ENCODE data around the gene ADGRE1.

Gene ADGRE1

GRCh38 chr19:6886277-6886897 lies 992 bp upstream of the ADGRE1 start:
- DNase-seq = no peak

- DNase-seq = no peak
Measured at GRCh38 chr19:6888967-6889366, 1.6 kb downstream of the ADGRE1 start.

GRCh38 chr19:6890401-6890913 lies 3.1 kb downstream of the ADGRE1 start:
- no peak for DNase-seq

GRCh38 chr19:6890938-6891337 lies 3.6 kb downstream of the ADGRE1 start:
- no peak for DNase-seq

DNA sequence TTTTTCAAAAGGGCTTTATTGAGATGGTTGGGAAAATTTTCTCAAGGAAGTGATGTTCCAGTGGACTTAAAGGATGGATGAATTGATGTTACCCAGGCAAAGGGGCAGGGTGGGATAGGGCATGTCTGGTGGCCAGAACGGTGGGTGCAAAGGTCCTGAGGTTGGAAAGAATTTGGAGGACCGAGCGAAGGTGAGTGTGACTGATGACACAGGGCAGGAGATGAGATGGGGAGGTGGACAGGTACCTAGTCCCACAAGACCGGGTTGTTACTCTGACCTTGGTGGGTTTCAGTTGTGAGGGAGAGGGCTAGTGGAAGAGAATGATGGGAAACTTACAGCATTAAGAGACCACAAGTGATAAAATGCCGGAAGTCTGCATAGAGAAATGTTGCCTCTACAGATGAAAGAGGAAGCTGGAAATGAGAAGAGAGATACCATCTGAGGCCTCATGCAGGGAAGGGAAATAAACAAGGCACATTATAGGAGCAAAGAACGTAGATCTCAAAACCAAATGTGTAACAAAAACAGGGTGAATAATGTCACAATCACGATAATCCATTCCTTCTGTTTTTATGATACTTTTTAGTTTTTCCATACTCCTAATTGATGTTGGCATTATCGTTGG lies 4.5 kb downstream of the ADGRE1 start:
- DNase-seq = no peak

- DNase-seq = no peak
Measured at GRCh38 chr19:6894313-6894712, 6.9 kb downstream of the ADGRE1 start.

GRCh38 chr19:6903446-6903845 lies 16.1 kb downstream of the ADGRE1 start:
- DNase-seq = no peak

DNA sequence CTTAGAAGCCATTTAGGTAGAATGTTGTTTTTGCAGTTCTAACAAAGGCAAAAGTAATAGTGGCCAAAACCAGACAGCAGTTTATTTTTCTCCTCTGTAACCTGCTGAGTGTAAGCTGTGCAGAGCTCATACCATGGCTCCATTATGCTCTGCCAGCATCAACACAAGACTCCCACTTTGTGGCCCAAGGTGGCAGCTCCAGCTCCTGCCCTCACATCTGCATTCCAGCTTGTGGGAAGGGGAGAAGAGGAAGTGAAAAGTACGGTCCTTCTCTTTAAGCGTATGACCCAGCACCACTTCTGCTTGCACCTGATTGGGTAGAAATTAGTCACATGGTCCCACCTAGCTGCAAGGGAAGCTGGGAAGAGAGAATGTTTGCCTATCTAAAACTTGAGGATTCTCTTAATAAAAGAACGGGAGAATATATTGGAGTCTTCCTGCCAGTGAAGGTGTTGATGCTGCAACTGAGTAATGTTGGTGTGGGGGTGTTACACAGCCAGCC lies 19.2 kb downstream of the ADGRE1 start:
- no peak for DNase-seq

GRCh38 chr19:6911523-6911922 lies 24.1 kb downstream of the ADGRE1 start:
- no peak for DNase-seq

DNA sequence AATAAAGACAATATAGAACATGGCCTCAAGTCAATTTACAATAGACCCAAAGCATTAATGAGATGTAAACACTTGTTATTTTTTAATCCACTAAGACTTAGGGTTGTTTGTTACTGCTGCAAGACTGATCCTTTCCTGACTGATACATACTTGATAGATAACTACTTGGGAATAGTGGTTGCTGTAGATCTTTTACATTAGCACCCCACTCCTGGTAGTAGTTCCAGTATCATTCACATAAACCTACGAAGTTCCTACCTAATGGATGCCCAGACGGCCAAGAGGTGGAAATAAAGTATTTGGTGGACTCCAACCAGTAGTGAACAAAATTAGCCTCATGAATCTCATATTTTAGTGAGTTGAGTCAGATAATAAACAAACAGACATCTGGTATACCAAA lies 26.9 kb downstream of the ADGRE1 start:
- DNase-seq = no peak

- DNase-seq = no peak
Measured at GRCh38 chr19:6916952-6917351, 29.6 kb downstream of the ADGRE1 start.

DNA sequence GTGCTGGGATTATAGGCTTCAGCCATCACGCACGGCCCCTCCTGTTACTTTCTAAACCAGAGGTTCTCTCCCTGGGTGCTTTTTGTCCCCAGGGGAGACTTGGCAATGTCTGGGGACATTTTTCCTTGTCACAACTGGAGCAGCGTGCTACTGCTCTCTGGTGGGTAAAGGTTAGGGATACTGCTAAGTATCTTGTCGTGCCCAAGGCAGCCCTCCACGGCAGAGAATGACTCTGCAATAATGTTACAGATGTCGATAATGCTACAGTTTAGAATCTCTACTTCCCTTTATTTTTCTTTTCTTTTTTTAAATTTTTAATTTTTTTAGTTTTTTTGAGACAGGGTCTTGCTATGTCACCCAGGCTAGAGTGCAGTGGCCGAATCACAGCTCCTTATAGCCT lies 38.0 kb downstream of the ADGRE1 start:
- DNase-seq = no peak

- DNase-seq = no peak
Measured at GRCh38 chr19:6925801-6926751, 38.7 kb downstream of the ADGRE1 start.

DNA sequence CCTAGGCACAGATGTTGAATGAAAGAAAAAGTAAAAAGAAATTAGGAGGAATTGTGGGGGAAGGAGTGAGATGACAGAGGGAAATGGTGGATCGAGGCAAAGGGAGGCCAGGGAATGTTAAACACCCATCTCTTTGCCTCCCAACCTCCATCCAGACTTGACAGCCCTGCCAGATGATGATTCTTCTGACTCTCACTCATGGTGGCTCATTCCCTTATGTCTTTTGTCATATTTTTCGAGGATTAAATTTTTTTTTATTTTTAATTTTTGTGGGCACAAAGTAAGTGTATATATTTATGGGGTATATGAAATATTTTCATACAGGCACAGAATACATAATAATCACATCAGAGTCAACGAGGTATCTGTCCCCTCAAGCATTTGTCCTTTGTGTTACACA lies 42.8 kb downstream of the ADGRE1 start:
- no peak for DNase-seq

- no peak for DNase-seq
Measured at GRCh38 chr19:6935069-6935468, 47.7 kb downstream of the ADGRE1 start.

DNA sequence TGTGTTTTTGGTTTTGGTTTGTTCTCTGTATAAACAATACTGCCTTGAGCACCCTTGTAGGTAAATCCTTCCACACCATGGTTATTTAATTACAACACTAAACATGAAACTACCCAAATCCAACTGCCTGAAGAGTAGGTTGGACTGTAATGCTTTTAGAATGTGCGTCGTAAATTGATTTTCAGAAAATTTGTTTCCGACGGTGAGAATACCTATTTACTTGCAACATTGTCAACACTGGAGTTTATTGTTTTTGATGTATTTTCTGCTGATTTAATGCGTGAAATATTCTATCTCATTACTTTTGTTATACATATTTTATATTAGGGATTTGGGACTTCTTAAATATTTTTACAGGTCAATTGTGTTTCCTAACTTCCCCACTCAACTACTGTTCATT lies 48.2 kb downstream of the ADGRE1 start:
- no peak for DNase-seq

DNA sequence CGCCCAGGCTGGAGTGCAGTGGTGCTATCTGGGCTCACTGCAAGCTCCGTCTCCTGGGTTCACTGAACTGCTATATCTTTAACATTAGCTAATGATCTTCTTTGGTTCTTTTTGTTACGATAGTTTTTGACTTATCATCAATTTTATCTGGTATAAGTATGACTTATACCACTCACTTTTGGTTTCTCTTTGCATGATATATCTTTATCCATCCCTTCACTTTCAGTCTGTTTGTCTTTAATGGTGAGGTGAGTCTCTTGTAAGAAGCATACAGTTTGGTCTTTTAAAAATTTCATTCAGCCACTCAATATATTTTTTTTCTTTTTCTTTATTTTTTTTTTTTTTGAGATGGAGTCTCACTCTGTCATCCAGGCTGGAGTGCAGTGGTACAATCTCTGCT lies 58.4 kb downstream of the ADGRE1 start:
- DNase-seq = no peak

DNA sequence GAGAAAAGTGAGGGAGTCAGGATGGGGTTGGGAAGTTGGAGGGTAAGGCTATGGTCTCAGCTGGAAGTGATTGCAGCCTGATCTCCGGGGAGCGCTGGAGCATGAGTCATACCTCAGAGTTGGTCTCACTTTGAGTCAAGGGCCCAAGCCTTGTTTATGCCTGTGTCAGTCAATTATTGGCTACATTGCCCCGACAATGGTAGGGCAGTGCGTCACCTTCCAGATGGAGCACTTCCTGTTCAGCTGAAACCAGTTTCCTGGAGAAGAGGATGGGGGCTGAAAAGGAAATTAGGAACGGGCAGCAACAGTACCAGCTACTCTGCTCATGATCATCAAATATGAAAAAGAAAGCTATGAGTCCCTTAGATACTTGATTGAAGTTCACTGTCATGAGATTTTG lies 60.4 kb downstream of the ADGRE1 start:
- DNase-seq = no peak

GRCh38 chr19:6948884-6949283 lies 61.5 kb downstream of the ADGRE1 start:
- DNase-seq = no peak

DNA sequence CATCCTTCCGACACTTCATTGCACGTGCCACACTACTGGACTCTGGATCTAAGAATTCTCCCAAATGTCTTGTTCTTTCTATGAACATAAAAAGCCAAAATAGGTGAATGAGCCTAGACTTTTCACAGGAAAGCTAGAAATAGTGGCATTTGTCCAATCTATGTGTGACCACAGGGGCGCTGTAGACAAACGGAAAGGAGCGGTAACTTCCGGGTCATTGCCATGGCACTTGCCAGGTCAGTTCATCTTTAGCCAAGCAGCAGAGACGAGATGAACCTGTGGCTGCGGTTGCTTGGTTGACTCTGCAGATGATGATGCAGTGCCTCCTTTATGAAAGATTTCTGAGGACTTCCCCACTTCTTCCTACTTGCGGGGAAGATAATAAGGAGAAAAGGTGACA lies 65.6 kb downstream of the ADGRE1 start:
- DNase-seq = no peak

DNA sequence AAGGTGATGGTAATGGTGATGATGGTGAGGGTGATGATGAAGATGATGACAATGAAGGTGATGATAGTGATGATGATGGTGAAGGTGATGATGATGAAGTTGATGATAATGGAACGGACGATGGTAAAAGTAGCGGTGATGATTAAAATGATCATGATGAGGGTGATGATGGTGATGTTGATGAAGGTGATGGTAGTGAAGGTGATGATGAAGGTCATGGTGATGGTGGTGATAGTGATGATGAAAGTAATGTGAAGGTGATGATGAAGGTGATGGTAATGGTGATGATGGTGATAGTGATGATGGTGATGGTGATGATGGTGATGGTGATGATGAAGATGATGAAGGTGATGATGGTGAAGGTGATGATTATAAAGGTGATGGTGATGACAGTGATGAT lies 67.7 kb downstream of the ADGRE1 start:
- DNase-seq = no peak

DNA sequence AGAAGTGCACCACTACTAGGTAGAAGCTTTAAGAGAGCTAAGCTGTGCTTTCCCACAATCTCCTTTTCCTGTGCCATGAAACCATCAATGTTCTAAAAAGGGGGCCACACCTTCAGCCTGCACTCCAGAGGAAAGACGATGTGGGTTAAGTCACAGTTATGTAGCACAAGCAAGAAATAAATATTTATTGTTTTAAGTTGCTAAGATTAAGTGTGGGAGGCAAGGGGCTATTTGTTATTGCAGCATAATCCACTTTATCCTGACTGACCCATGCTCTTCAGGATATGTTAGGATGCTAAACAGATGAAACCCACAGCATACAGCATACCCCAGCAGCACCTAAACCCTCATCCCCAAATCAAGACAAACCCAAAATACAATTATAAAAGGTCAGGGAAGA lies 69.2 kb downstream of the ADGRE1 start:
- DNase-seq = no peak

GRCh38 chr19:6958791-6959190 lies 71.4 kb downstream of the ADGRE1 start:
- no peak for DNase-seq

Measured in activated gamma-delta T cell (primary cell).